Measurements from ENCODE around the gene WDR20.
"Not testable (repeated sequence)": the region's sequence is repeated elsewhere in the genome, so short reads cannot be mapped to it uniquely, and the experiment has no call there.

Gene WDR20

GRCh38 chr14:102145395-102145794 is 5.7 kb downstream of the WDR20 start:
- peaks cover 34% of the 10 kb centered on the region for H3K36me3 Mint-ChIP-seq (ENCODE audit: low read depth)
- H3K4me1 Mint-ChIP-seq = peaks cover 10% of the 10 kb centered on the region
- TF ChIP-seq CTCF (IDR thresholded peaks at IDR 0.05) = no peak
- no peaks in the 10 kb centered on the region for H3K9me3 Mint-ChIP-seq
- H3K27ac Mint-ChIP-seq = no peak overlapping the region
- no peak for DNase-seq
- no peaks in the 10 kb centered on the region for H3K27me3 Mint-ChIP-seq (ENCODE audit: low read depth, poor library complexity)
- H3K4me3 Mint-ChIP-seq = no peak overlapping the region

GRCh38 chr14:102146423-102146822 is 6.7 kb downstream of the WDR20 start:
- H3K4me1 Mint-ChIP-seq = no peaks in the 10 kb centered on the region
- no peak overlapping the region for H3K4me3 Mint-ChIP-seq
- no peak for TF ChIP-seq CTCF (IDR thresholded peaks at IDR 0.05)
- no peaks in the 10 kb centered on the region for H3K9me3 Mint-ChIP-seq
- H3K27ac Mint-ChIP-seq = peak overlapping the region; percentile 70
- no peak for DNase-seq
- peaks cover 44% of the 10 kb centered on the region for H3K36me3 Mint-ChIP-seq (ENCODE audit: low read depth)
- no peaks in the 10 kb centered on the region for H3K27me3 Mint-ChIP-seq (ENCODE audit: low read depth, poor library complexity)

- Mint-ChIP-seq H3K27me3 (ENCODE audit: low read depth, poor library complexity) (no peaks in the 10 kb centered on the region), H3K27ac (no peak overlapping the region), H3K9me3 (peaks cover 9% of the 10 kb centered on the region), H3K4me3 (no peak overlapping the region), H3K36me3 (ENCODE audit: low read depth) (peaks cover 69% of the 10 kb centered on the region), H3K4me1 (peaks cover 17% of the 10 kb centered on the region)
- no peak for TF ChIP-seq CTCF (IDR thresholded peaks at IDR 0.05)
- DNase-seq = no peak
Observed at GRCh38 chr14:102150083-102150482, 10.4 kb downstream of the WDR20 start.

GRCh38 chr14:102150744-102151143 is 11.0 kb downstream of the WDR20 start:
- Mint-ChIP-seq H3K36me3 (ENCODE audit: low read depth) (peaks cover 66% of the 10 kb centered on the region), H3K4me1 (peaks cover 20% of the 10 kb centered on the region), H3K9me3 (peaks cover 9% of the 10 kb centered on the region), H3K27me3 (ENCODE audit: low read depth, poor library complexity) (no peaks in the 10 kb centered on the region), H3K4me3 (no peak overlapping the region), H3K27ac (no peak overlapping the region)
- DNase-seq = no peak
- TF ChIP-seq CTCF (IDR thresholded peaks at IDR 0.05) = no peak

GRCh38 chr14:102151411-102151810 is 11.7 kb downstream of the WDR20 start:
- Mint-ChIP-seq H3K4me1 (peaks cover 20% of the 10 kb centered on the region), H3K36me3 (ENCODE audit: low read depth) (peaks cover 60% of the 10 kb centered on the region)
- H3K27ac Mint-ChIP-seq; H3K4me3 Mint-ChIP-seq; H3K27me3 Mint-ChIP-seq (ENCODE audit: low read depth, poor library complexity); H3K9me3 Mint-ChIP-seq; DNase-seq: not testable (repeated sequence)

- no peak overlapping the region for H3K4me3 Mint-ChIP-seq
- H3K36me3 Mint-ChIP-seq (ENCODE audit: low read depth) = peaks cover 48% of the 10 kb centered on the region
- H3K27ac Mint-ChIP-seq = peak overlapping the region; percentile 56
- TF ChIP-seq CTCF (IDR thresholded peaks at IDR 0.05) = no peak
- peaks cover 9% of the 10 kb centered on the region for H3K9me3 Mint-ChIP-seq
- no peaks in the 10 kb centered on the region for H3K27me3 Mint-ChIP-seq (ENCODE audit: low read depth, poor library complexity)
- DNase-seq = no peak
- H3K4me1 Mint-ChIP-seq = peaks cover 30% of the 10 kb centered on the region
Observed at GRCh38 chr14:102154121-102154520, 14.4 kb downstream of the WDR20 start.

All from nephron progenitor cell (in vitro differentiated cells).